ENCODE results near the gene ADAMTSL2.

Gene ADAMTSL2

DNA sequence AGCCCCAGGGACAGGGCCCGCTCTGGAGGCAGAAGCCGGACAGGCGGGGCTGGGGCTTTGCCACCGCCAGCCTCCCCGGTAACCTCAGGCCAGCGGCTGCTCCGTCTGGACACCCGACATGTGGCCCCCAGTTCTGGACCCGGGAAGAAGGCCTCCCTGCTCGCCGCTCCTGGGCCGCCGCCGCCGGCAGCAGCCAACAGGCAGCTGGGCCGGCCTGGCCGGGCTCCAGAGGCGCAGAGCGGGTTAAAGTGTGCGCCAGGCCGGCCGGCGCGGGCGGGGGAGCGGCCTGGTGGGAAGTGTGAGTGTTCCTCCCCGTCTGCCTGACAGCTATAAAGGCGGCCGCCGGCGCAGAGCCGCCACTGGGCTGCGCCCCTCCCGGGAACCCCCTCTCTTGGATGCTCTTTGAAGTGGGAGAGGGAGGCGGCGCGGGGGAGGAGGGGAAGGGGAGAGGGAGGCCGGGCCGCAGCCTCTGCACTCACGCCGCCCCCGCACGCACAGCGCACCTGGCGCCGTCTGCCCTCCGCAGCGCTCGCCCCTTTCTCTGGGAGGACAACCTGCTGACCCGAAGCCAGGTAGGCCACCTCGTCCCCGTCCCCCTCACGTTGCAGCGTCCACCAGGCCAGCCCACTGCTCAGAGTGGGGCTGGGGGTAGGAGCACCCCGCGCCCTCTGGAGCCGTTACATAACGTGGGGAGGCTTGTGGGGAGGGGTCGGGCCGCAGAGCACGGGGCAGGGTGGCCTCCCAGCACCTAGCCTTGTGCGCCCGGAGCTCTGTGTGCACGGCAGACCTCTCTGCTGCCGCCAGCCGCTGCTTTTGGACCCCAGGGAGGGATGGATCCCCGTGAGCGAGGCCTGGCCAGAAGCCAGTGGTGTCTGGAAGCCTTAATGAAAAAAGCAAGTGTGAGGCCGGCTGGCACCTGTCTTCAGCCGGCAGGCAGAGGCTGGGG is at the start of gene ADAMTSL2:
ADAMTSL2 (plus strand) TSS at position 359 of the 946 bp plus-strand sequence. CDS start 2,009 bp downstream, outside the sequence.
- peak; percentile 77 for DNase-seq (ENCODE audit: low spot score)

DNA sequence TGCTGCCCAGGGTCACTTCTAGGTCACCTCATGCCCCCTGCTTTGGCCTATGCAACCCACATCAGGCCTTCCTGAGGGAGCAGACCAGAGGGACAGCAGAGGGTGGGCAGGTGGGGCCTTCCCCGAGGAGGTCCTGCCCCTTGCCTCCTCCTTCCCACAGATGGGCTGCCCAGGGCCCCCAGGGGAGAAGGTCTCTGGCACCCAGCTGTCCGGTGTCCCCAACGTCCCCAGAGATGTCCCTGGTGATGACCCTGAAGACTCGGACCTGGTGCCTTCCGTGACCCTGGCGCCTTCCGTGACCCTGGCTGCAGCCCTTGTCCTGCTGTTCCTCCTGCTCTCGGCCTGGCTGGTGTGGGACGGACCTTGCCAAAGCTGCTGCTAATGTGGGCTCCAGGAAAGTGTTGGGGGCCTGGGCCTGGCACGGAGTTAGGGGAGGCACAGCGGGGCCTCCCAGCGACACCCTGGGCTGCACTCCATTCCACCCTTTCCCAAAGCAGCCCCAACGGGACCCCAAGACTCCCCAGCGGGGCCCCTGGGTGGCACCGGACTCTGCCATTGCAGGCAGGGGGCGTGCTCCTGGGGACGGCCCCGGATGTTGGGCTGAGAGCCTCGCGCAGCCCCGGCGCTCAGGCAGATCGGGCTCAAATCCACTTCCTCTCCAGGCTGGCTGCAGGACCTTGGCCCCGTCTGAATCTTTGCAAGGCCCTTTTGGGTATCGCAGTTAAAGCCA is 48.8 kb upstream of the ADAMTSL2 start:
- DNase-seq (ENCODE audit: low spot score), result no peak

DNA sequence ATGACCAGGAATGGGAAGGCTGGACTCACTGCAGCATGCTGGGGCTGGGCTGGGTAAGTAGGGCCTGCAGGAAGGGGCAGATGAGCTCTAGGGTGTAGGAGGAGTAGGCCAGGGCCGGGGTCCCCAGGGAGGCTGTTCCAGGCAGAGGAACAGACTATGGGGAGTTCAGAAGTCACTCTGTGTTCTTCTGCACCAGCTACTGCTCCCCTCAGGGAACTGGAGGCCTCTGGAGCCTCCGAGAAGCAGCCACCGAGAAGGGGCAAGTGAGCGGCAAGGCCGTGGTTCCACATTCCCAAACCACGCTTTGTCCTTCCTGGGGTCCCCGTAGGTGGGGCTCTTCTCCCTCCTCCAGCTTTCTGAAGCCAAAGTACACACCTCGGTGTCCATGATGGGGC is 47.2 kb upstream of the ADAMTSL2 start:
- no peak for DNase-seq (ENCODE audit: low spot score)

DNA sequence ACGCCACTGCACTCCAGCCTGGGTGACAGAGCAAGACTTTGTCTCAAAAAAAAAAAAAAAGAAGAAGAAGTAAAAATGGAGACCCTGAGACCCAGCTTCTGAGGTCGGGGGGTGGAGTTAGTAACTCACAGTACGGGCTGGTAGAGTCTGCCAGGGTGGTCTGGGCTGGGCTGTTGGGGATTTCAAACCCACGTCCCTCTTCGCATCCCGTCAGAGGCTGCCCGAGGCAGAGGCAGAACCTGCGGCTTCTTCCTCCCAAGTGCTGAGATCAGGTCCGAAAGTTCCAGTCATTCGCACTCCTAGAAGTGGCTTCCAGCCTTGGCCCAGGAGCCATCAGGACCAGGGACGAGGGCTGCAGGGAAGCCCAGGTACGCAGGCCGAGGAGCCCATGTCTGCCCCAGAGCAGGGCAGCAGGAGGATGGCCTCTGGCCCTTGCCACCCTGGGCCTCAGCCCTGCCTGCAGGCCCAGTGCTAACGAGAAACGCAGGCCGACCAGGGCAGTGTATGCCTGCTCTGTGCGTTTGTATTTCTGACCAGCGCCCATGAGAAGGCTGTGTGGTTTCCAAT is 45.7 kb upstream of the ADAMTSL2 start:
- no peak for DNase-seq (ENCODE audit: low spot score)

DNA sequence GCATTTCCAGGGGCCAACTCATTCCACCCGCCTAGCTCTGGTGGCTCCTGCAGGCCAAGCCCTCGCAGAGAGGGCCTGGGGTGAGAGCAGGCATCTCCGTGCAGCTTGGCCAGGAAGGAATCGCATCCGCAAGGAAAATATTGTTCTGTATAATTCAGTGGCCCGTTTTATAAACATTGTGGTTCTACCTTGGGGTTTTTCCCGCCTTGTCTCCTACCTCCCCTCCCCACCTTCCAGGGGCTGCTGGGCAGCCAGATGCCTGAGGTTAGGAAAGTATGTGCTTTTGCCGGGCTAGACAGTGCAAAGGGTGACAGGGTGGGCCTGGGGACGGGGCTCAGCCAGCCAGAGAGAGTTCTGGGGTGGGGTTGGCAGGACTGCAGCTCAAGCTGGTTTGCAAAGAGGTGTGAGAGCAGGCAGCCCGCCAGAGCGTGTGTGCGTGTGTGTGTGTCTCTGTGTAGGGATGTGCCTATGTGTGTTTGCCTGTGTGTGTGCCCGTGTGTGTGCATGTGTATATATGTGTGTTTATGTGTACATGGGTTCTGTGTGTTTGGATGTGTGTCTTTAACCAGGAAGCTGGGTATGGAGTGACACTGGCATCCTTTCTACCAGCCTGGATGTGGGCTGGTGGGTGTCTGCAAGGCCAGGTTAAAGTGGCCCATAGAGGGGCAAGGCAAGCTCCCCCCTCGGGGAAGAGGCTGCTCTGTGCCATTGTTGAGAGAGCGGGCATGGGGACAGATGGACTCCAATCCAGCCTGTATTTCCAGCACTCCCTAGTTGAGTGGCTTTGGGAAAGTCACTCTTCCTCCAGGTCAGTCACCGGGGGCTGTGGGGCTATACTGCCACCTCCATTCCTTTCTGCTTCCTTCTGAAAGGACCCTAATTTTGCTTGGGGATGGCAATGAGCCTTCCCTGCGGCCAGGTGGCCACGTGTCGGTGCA is 45.0 kb upstream of the ADAMTSL2 start:
- DNase-seq (ENCODE audit: low spot score), result no peak

DNA sequence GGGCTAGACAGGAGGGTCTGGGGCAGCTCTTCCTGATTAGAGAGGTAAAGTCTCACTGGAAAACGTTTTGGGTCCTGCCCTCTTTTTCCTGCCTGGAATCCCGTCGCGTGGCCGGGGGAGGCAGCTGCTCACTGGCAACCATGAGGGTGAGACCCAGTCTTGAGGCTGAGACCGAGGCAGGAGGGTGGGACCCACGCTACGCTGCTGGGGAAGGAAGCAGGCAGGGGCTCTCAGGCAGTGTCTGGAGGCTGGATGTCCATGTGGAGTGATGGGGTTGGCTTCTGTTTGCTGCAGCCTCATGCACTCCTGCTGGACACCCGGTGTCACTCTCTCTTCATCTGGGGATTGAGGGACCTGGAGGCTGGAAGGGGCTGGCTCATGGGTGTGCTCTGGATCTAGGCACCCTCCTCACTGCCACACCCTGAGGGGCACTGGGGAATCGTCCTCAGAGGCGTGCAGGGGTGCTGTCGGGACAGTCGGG is 44.3 kb upstream of the ADAMTSL2 start:
- DNase-seq (ENCODE audit: low spot score), result no peak

DNA sequence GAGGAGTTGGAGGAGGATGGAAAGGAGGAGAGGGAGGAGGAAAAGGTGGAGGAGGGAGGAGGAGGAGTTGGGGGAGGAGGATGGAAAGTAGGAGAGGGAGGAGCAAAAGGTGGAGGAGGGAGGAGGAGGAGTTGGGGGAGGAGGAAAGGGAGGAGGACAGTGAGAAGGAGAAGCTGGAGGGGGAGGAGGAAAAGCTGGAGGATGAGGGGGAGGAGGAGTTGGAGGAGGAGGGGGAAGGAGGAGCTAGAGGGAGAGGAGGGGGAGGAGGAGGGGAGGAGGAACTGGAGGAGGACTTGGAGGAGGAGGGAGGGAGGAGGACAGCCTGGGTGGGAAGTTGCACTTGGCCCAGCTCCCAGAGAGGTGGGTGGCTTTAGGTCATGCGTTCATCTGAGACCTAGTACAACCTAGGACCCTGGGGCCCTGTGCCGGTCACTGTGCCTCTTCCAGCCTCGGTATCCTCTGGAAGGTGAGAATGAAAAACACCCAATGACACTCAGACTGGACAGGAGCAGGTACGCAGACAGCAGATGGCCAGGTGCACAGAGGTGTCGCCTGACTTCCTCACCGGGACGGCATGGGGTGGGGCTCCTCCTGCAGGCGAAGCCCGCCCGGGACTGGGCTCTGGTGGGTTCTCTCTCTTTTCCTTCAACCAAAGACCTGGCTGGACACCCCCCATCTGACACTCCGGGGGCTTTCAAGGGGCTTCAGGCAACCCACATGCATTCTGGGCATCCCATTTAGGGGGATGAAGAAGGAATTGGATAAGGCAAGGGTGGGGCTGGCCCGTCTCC is 43.4 kb upstream of the ADAMTSL2 start:
- no peak for DNase-seq (ENCODE audit: low spot score)

DNA sequence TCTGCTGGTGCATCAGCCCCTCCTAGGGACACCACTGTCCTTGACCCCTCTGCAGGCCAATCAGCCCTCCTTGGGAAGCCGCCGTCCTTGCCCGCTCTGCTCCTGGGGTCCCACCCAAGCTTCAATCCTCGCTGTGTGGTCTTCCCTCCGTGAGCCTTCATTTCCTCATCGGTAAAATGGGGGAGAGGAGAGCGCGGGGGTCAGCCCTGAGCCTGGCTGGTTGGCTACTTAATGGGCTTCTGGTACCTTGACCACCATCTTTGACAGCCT is 42.9 kb upstream of the ADAMTSL2 start:
- no peak for DNase-seq (ENCODE audit: low spot score)

DNA sequence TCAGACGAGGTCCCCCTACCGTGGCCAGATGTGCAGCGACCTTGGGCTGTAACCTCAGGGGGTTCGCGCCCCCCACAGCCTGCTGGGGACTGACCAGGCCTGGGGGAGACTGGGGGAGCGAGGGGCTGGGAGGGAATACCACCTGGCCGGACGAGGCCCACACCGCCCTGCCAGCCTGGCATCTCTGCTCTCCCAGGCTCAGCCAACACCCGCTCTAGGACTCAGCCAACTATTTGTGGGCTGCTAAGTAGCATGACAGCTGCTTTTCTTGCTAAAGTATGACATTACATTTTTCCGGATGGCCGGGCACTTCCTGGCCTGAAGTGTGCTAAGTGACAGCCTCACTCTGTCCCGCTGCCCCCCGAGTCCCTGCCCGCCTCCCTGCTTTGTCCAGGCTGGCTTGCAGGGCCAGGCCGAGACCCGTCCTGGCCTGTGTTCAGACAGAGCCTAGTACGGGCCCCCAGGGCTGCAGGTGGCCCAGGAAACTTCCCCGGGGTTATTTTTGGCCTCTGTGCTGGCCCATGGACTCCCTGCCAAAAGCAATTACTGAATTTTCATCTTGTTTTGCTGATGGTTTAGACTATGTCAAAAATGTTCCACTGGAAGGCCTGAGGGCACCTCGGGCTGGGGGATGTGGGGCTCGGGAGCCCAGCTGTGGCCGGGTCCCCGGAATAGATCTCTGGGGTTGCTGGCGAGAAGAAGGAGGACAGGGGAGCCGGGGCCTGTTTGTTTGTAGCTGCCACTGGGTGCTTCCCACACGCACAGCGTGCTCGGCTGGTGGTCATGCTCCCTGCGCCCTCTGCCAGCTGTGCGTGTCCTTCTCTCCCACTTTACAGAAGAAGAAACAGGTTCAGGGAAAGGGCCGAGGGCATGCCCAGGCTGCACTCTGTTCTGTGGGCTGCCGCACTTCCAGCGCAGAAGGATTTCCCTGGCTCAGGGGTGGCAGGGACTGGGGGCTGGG is 42.2 kb upstream of the ADAMTSL2 start:
- no peak for DNase-seq (ENCODE audit: low spot score)

DNA sequence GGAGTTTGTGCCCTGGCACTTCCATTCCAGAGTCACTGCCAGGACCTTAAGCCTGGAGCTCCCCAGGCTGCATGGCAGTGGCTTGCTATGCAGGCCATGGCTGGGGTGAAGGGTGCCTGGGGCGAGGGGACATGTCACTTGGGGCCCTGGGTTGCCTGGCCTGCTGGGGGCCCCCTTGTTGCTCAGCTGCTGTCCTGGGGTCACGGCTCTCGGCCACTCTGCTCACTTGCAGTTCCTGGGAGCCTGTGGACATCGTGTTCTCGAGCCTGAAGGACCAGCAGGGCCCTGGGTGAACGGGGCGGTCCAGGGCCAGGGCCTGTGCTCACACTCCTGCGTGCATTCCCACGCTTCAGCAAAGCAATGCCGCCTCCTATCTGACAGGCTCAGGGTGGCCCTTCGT is 41.1 kb upstream of the ADAMTSL2 start:
- no peak for DNase-seq (ENCODE audit: low spot score)

DNA sequence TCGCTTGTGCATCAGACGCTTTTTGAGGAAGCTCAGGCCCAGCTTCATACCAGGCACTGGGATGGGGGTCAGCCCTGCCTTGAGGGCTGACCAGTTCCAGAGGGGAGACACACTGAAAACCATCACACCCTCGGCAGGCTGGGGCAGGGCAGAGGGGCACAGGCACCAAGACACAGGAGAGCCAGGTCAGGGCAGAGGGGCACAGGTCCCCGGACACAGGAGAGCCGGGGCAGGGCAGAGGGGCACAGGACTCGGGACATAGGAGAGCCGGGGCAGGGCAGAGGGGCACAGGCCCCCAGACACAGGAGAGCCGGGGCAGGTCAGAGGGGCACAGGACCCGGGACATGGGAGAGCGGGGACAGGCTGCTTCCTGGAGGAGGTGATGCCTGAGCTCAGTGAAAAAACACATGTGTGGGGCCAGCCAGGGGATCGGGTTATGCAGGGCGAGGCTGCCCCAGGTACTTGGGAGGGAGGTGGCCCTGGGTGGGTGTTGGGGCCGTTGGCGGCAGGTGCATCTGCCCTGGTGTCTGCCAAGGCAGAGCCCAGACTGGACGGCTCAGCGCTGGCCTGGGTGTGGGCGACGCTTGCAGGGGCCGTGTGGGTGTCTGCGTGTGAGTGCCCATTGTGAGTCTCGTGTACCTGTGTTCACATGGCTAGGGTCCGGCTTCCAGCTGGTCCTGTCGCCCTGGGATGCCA is 40.5 kb upstream of the ADAMTSL2 start:
- DNase-seq (ENCODE audit: low spot score), result no peak

DNA sequence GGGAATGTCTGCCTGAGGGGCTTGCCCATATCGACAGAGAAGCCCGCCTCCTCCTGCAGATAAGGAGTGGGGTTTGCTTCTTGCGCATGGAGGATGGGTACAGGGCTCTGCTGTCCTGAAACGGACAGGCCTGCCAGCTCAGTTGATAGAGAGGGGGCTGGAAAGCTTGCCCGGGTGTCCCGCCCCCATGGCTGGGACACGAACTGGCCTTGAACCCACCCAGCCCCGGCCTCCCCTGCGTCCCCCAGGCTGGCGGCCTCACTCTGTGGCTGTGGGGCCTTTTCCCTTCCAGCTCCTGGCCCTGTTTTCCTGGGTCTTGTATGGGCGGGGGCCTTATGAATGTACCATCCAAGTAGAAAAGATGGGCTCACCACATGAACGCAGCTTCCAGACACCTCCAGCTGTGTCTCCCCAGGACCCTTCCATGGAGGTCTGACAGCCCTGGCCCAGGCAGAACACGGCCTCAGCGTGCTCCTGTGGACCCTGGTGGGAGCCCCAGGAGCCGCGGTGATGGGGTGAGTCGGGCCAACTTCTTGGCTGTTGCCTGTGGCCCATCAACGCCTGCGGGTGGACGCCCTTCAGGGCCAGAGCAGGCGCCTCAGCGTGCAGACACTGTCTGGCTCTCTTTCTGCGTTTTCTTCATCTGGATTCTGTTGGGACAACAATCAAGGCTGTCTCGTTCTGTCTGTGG is 39.7 kb upstream of the ADAMTSL2 start:
- DNase-seq (ENCODE audit: low spot score), result no peak

DNA sequence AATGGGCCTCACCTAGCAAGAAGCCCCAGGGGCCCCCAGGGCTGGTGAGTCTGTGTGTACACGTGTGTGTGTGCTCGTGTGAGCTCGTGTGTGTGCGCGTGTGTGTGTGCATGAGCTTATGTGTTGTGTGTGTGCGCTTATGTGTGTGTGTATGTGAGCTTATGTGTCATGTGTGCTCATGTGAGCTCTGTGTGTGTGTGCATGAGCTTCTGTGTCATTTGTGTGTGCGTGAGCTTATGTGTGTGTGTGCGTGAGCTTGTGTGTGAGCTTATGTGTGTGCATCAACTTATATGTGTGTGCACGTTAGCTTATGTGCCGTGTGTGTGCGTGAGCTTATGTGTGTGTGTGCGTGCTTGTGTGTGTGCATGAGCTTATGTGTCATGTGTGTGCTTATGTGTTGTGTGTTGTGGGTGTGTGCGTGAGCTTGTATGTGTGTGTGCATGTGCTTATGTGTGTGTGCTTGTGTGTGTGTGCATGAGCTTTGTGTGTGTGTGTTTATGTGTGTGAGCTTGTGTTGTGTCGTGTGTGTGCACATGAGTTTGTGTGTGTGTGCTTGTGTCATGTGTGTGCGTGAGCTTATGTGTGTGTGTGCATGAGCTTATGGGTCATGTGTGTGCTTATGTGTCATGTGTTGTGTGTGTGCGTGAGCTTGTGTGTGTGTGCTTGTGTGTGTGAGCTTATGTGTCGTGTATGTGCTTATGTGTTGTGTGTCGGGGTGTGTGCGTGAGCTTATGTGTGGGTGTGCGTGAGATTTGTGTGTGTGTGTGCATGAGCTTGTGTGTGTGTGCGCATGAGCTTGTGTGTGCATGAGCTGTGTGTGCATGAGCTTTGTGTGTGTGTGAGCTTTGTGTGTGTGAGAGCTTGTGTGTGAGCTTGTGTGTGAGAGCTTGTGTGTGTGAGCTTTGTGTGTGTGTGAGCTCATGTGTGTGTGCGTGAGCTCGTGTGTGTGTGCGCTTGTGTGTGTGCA is 38.9 kb upstream of the ADAMTSL2 start:
- no peak for DNase-seq (ENCODE audit: low spot score)

DNA sequence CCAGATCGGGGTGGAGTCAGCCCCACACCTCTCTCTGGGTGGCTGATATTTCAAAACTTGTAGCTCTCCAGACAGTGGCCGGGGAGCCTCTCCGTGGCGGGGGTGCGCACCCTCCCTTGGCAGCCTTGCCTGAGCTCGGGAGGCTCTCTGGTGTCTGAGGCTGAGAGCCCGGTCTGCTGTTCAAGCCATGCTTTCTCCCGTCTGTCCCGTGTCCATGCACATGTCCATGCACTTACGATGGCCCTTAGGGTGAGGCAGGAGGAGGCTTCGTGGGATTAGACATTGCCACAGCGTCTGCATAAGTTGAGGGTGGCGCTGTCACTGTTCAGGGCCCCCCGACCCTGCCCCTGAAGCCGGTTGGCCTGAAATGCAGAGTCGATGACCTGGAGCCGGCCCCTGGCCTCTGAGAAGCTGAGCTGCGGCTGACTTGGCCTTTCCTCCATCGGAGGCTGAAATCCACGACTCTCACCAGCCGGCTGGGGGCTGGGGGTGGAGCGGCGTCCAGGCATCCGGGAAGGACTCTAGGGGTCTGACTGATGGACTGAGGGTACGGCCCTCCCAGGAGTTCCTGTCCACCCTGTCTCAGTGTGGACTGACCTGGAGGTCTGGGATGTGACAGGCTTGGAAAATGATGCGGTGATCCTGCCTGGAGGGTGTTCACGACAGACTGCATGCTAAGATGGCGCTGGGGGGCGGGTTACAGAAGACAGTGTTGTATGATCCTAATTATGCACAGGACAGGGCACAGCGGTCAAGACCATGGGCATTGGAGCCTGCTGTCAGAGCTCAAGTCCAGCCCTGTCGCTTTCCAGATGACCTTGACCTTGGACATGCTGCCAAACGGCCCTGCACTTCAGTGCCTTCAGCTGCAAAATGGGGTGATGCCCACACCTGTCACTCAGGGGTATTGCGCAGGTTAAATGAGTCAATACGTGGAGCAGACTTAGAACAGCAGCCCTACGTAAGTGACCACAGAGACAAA is 37.4 kb upstream of the ADAMTSL2 start:
- no peak for DNase-seq (ENCODE audit: low spot score)

DNA sequence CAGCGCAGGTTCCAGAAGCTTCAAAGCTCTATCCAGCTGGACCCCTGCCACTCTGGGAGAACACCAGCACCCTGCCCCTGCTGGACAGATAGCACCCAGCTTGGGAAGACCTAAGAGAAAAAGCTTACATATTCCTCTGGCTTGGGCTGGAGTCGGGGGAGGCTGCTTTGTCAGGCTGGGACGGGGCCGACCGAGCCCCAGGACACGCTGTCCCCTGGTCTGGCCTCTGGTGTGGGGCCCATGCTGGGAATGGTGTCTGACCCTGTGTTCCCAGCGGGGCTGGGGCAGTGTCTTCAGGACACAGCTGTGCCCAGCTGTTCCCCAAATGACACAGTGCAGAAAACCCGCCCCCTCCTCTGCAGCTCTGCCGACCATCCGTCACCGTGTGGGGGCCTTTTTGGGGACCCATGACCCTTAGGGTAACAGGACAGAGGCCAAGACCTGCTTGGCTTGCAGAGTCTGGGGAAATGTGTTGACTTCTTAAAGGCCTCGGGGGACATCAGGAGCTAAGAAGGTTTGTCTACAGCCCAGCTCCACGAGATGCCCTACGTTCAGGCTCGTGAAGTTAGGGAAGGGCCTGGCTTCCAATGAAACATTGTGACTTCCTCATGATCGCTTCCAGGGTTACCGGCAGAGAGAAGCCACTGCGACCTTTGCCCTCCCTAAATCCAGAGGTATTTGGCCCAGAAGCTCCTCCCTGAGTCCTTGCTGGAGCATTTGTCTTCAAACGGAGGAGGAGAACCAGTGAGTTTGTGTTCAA is 35.2 kb upstream of the ADAMTSL2 start:
- DNase-seq (ENCODE audit: low spot score), result no peak

Measured in globus pallidus (tissue), 1 donor.